Keratinocyte (primary cell): ENCODE results near the gene FOXF2. TPM values are rescaled to one million over a fixed set of nuclear protein-coding genes. Genes with fewer than 3 reads are reported as not detected.

Experiments
- DNase-seq: peaks from one replicate; pipeline ENCODE4 v3.0.0-alpha.2; 2011; ENCODE audit warnings: low read depth, missing footprints, low spot score
- FAIRE-seq: peaks from 2 replicates; lab custom pipeline; 2011; peaks lifted over from hg19 to GRCh38; lab: Jason Lieb, UNC
- H2AFZ ChIP-seq: 2 replicates; pipeline ENCODE4 v1.6.0; 2012; ENCODE audit warnings: low read length, control low read depth, inconsistent platforms; ENCODE audit not compliant: control insufficient read depth
- H3K27ac ChIP-seq: 2 replicates; pipeline ENCODE4 v1.5.1; 2011; ENCODE audit warnings: low read length; ENCODE audit not compliant: control insufficient read depth, insufficient read depth
- H3K27me3 ChIP-seq: 3 replicates; pipeline ENCODE4 v1.6.0; 2011; ENCODE audit warnings: low read length; ENCODE audit not compliant: control insufficient read depth, insufficient read depth; ENCODE audit errors: extremely low read depth
- H3K36me3 ChIP-seq, 2 experiments: 2 replicates in 1 of 2; 3 replicates in 1 of 2; pipeline ENCODE4 v1.5.1; 2011; ENCODE audit warnings: low read length in 2 of 2, mild to moderate bottlenecking in 1 of 2; ENCODE audit not compliant: control insufficient read depth in 2 of 2, insufficient read depth in 2 of 2; ENCODE audit errors: extremely low read depth in 1 of 2
- H3K4me1 ChIP-seq: 3 replicates; pipeline ENCODE4 v1.5.1; 2011; ENCODE audit warnings: low read length; ENCODE audit not compliant: control insufficient read depth, insufficient read depth; ENCODE audit errors: extremely low read depth
- H3K4me2 ChIP-seq: 3 replicates; pipeline ENCODE4 v1.6.0; 2011; ENCODE audit warnings: low read depth, low read length; ENCODE audit not compliant: control insufficient read depth, insufficient read depth; ENCODE audit errors: extremely low read depth
- H3K4me3 ChIP-seq, 3 experiments: fragments of 200-600 bp in 1 of 3; sonication (generic) in 1 of 3; 2 replicates in 2 of 3; 3 replicates in 1 of 3; pipeline ENCODE4 v1.5.1; 2011 to 2016; ENCODE audit warnings: low read length in 3 of 3, mild to moderate bottlenecking in 3 of 3, control low read depth in 2 of 3, inconsistent platforms in 1 of 3, low read depth in 1 of 3, mixed read lengths in 1 of 3, mixed run types in 1 of 3, moderate library complexity in 1 of 3; ENCODE audit not compliant: control insufficient read depth in 2 of 3, insufficient read depth in 2 of 3; ENCODE audit errors: extremely low read depth in 1 of 3
- H3K79me2 ChIP-seq: 2 replicates; pipeline ENCODE4 v1.6.0; 2012; ENCODE audit warnings: low read length; ENCODE audit not compliant: control insufficient read depth, insufficient read depth
- H3K9ac ChIP-seq: 3 replicates; pipeline ENCODE4 v1.6.0; 2011; ENCODE audit warnings: low read length; ENCODE audit not compliant: control insufficient read depth, insufficient read depth; ENCODE audit errors: extremely low read depth
- H3K9me1 ChIP-seq: 3 replicates; pipeline ENCODE4 v1.6.0; 2011; ENCODE audit warnings: low read length; ENCODE audit not compliant: control insufficient read depth, insufficient read depth; ENCODE audit errors: extremely low read depth
- H3K9me3 ChIP-seq: 2 replicates; pipeline ENCODE4 v1.5.1; 2012; ENCODE audit warnings: low read depth, low read length; ENCODE audit not compliant: control insufficient read depth
- H4K20me1 ChIP-seq: 3 replicates; pipeline ENCODE4 v1.6.0; 2011; ENCODE audit warnings: low read length; ENCODE audit not compliant: control insufficient read depth, insufficient read depth; ENCODE audit errors: extremely low read depth
- EZH2 ChIP-seq: IDR thresholded peaks from one replicate; pipeline ENCODE4 v1.6.1; 2012; ENCODE audit warnings: inconsistent platforms, mild to moderate bottlenecking, low read length, moderate library complexity
- dilution Hi-C: fragments of 300-500 bp; cut with MboI; formaldehyde crosslinking; loops from one replicate; pipeline ENCODE4 v1.7.0; 2020; ENCODE audit warnings: low sequenced_read_pairs; ENCODE audit not compliant: extremely low pct_ligation_motif_present
- polyA plus RNA-seq, 5 experiments: library from polyadenylated mRNA; depleted of rRNA in 3 of 5; stranded (reverse) in 3 of 5; stranded (forward) in 1 of 5; unstranded in 1 of 5; fragments of >200 nt; gene quantifications; 1 replicate in 1 of 5; 2 replicates in 3 of 5; 3 replicates in 1 of 5; pipeline versions ENCODE4 v1.2.1 to v1.2.3, GENCODE V29; 2011 to 2012; ENCODE audit warnings: missing spikeins in 2 of 5, low read depth in 1 of 5, low replicate concordance in 1 of 5
- TF ChIP-seq, protein P1 (sequence below), 3 experiments: IDR thresholded peaks in 1 of 3; conservative IDR thresholded peaks in 1 of 3; optimal IDR thresholded peaks in 1 of 3; 2 replicates in 2 of 3; 3 replicates in 1 of 3; pipeline versions ENCODE3 to v1.5.1; 2011; ENCODE audit warnings: low read length in 3 of 3, mild to moderate bottlenecking in 3 of 3, moderate library complexity in 2 of 3, control low read depth in 1 of 3, inconsistent platforms in 1 of 3; ENCODE audit not compliant: insufficient read depth in 2 of 3; ENCODE audit errors: extremely low read depth in 1 of 3

Gene FOXF2
- polyA plus RNA-seq, 1 donor (not counting 4 experiments of a cell fraction or from before 2014, with no cell fraction given): 0.34 TPM

GRCh38 chr6:1393641-1394283, 4.4 kb downstream of the FOXF2 start:
- Histone ChIP-seq H3K27me3 (peaks cover 76% of the 10 kb centered on the region), H4K20me1 (no peaks in the 10 kb centered on the region), H3K27ac (no peak overlapping the region), H3K4me2 (peak overlapping the region; percentile 22), H3K79me2 (no peaks in the 10 kb centered on the region), H3K4me3 (peak overlapping the region in 1 of 3 experiments; percentile 18), H2AFZ (no peak overlapping the region), H3K9ac (no peak overlapping the region), H3K9me3 (no peaks in the 10 kb centered on the region), H3K4me1 (no peaks in the 10 kb centered on the region), H3K9me1 (no peaks in the 10 kb centered on the region), H3K36me3 (no peaks in the 10 kb centered on the region)
- FAIRE-seq (no peak), DNase-seq (no peak)
- TF ChIP-seq EZH2: peak; percentile 46
- TF ChIP-seq, protein P1, sequence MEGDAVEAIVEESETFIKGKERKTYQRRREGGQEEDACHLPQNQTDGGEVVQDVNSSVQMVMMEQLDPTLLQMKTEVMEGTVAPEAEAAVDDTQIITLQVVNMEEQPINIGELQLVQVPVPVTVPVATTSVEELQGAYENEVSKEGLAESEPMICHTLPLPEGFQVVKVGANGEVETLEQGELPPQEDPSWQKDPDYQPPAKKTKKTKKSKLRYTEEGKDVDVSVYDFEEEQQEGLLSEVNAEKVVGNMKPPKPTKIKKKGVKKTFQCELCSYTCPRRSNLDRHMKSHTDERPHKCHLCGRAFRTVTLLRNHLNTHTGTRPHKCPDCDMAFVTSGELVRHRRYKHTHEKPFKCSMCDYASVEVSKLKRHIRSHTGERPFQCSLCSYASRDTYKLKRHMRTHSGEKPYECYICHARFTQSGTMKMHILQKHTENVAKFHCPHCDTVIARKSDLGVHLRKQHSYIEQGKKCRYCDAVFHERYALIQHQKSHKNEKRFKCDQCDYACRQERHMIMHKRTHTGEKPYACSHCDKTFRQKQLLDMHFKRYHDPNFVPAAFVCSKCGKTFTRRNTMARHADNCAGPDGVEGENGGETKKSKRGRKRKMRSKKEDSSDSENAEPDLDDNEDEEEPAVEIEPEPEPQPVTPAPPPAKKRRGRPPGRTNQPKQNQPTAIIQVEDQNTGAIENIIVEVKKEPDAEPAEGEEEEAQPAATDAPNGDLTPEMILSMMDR (optimal IDR thresholded peaks at IDR 0.05 in 1 of 3, IDR thresholded peaks at IDR 0.05 in 1 of 3, conservative IDR thresholded peaks at IDR 0.05 in 1 of 3; ENCODE audit: extremely low read depth in 1 of 3, insufficient read depth in 2 of 3, low read length in 3 of 3): no peak
- dilution Hi-C loops: no loop called here

- Histone ChIP-seq H3K9me3 (no peaks in the 10 kb centered on the region), H2AFZ (no peak overlapping the region), H4K20me1 (no peaks in the 10 kb centered on the region), H3K9ac (no peak overlapping the region), H3K4me1 (no peaks in the 10 kb centered on the region), H3K4me3 (no peak overlapping the region), H3K27ac (no peak overlapping the region), H3K27me3 (peaks cover 70% of the 10 kb centered on the region), H3K9me1 (no peaks in the 10 kb centered on the region), H3K79me2 (no peaks in the 10 kb centered on the region), H3K36me3 (no peaks in the 10 kb centered on the region), H3K4me2 (no peak overlapping the region)
- DNase-seq (no peak), FAIRE-seq (no peak)
- no peak for TF ChIP-seq EZH2
- TF ChIP-seq, protein P1 (optimal IDR thresholded peaks at IDR 0.05 in 1 of 3, IDR thresholded peaks at IDR 0.05 in 1 of 3, conservative IDR thresholded peaks at IDR 0.05 in 1 of 3; ENCODE audit: extremely low read depth in 1 of 3, insufficient read depth in 2 of 3, low read length in 3 of 3): no peak
- dilution Hi-C loops: no loop called here
Observed at GRCh38 chr6:1394514-1395463, 5.4 kb downstream of the FOXF2 start.
